Ishikawa (cell line): ENCODE data around the gene C1orf21.

Experiments
- CEBPB ChIP-seq: IDR thresholded peaks from 2 replicates; pipeline ENCODE4 v1.6.1; 2012
- CREB1 ChIP-seq: IDR thresholded peaks from 2 replicates; pipeline ENCODE4 v1.6.1; 2012; ENCODE audit warnings: low read depth
- EGR1 ChIP-seq: IDR thresholded peaks from 2 replicates; pipeline ENCODE4 v1.6.1; 2012
- EP300 ChIP-seq: IDR thresholded peaks from 2 replicates; pipeline ENCODE4 v1.6.1; 2012; ENCODE audit warnings: borderline replicate concordance
- FOXM1 ChIP-seq: IDR thresholded peaks from 2 replicates; pipeline ENCODE4 v1.6.1; 2012; ENCODE audit warnings: low read depth, borderline replicate concordance
- NFIC ChIP-seq: IDR thresholded peaks from 2 replicates; pipeline ENCODE4 v1.6.1; 2012
- RAD21 ChIP-seq: IDR thresholded peaks from 2 replicates; pipeline ENCODE4 v1.6.1; 2012; ENCODE audit warnings: low read depth
- REST ChIP-seq: IDR thresholded peaks from 2 replicates; pipeline ENCODE4 v1.6.1; 2012; ENCODE audit warnings: low read depth, mild to moderate bottlenecking
- TAF1 ChIP-seq: IDR thresholded peaks from 2 replicates; pipeline ENCODE4 v1.6.1; 2012; ENCODE audit warnings: low read depth, mild to moderate bottlenecking
- TCF12 ChIP-seq: IDR thresholded peaks from 2 replicates; pipeline ENCODE4 v1.6.1; 2012; ENCODE audit warnings: low read depth
- TEAD4 ChIP-seq: IDR thresholded peaks from 2 replicates; pipeline ENCODE4 v1.6.1; 2012
- USF1 ChIP-seq: IDR thresholded peaks from 2 replicates; pipeline ENCODE4 v1.6.1; 2012
- YY1 ChIP-seq: IDR thresholded peaks from 2 replicates; pipeline ENCODE4 v1.6.1; 2012; ENCODE audit warnings: low read depth
- ZBTB7A ChIP-seq: IDR thresholded peaks from 2 replicates; pipeline ENCODE4 v1.6.1; 2012; ENCODE audit warnings: low read depth
- TF ChIP-seq, protein P1 (sequence below): IDR thresholded peaks from 2 replicates; pipeline ENCODE4 v1.6.1; 2012

C1orf21 gene

GRCh38 chr1:184366997-184367396 is 19.8 kb upstream of the C1orf21 start:
- TF ChIP-seq CREB1 (no peak), FOXM1 (no peak), EGR1 (no peak), TAF1 (no peak), CEBPB (no peak), ZBTB7A (no peak), TCF12 (no peak), USF1 (no peak), TEAD4 (no peak), YY1 (no peak), REST (no peak), NFIC (no peak), EP300 (no peak), RAD21 (no peak)
- TF ChIP-seq, protein P1, sequence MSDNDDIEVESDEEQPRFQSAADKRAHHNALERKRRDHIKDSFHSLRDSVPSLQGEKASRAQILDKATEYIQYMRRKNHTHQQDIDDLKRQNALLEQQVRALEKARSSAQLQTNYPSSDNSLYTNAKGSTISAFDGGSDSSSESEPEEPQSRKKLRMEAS = no peak

DNA sequence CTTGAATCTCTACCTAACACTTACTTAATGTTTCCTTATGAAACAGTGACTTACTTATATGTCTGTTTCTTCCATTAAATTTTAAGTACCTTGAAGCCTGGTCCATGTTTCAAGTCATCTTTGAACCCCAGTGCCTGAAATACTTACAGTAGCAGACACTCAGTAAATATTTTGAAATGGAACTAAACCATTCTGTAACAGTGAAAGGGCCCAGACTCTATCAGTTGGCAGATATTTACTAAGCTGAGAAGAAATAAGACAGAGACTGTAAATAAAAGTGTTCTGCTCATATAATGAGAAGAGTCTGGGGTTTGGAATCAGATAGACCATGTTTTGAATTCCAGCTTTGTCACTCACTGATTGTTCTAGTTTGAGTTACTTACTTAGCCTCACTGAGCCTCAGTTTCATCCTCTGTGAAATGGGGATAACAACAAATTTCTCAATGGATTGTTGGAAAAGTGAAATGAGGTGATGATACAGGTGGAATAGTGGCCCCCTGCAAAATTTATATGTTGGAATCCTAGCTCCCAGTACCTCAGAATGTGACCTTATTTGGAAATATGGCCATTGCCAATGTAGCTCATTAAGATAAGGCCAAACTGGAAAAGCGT is 19.3 kb upstream of the C1orf21 start:
- TF ChIP-seq YY1 = no peak
- TF ChIP-seq TEAD4 = no peak
- no peak for TF ChIP-seq EP300
- TF ChIP-seq CREB1 = no peak

- TF ChIP-seq CREB1 = no peak
- TF ChIP-seq TAF1 = no peak
- TF ChIP-seq FOXM1 = no peak
- no peak for TF ChIP-seq USF1
- no peak for TF ChIP-seq YY1
- no peak for TF ChIP-seq REST
Observed at GRCh38 chr1:184368354-184368753, 18.5 kb upstream of the C1orf21 start.

DNA sequence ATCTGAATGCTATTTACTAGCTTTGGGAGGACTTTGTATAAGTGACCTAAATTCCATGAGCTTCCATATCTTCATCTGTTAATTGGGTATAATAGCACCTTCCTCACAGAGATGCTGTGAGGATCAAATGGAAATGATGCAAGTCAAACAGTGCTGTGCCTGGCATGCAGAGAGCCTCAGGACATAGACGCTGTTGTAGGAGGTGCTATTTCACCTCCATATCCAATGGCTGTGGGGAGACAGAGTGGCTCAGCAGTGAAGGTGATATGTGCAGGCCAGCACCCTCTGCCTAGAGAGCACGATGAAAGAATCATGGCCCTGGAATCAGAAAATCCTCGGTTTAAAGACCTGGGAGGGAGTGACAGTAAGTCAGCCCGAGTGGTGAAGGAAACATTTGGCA is 16.0 kb upstream of the C1orf21 start:
- TF ChIP-seq RAD21 (no peak), TCF12 (no peak), CEBPB (no peak), CREB1 (no peak), USF1 (no peak), FOXM1 (no peak), TEAD4 (no peak), ZBTB7A (no peak), TAF1 (no peak), REST (no peak), YY1 (no peak), EGR1 (no peak), NFIC (no peak), EP300 (no peak)
- TF ChIP-seq, protein P1 = no peak
